ENCODE results near the gene MBD2.

MBD2 gene

DNA sequence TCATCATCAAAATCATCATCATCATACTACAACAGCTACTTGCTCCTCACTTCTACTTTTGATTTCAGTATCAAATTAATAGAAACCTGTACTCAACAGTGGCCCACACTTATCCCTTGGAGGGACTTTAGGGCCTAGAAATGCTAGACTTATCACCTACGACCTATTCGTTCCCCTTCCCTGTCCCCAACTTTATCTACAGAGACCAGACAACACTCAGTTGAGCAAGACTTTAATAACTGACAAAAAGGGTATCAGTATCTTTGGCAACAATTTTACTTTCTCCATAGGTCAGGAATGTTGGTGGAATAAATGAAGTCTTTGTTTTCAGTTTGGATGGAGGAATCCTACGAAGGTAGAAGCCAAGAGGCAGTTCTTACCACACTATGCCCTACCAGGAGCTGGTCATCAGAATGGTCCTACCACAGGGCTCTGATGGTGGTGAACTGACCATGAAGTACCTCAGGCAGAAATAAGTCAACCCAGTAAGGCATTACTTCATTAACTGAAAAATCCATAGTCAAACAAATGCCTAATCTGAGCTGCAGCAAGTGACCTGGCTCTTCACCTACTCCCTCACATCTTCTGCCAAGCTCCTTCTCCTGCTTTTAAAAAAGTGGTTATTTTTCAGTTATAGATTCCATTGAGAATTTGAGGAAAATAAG, 26.6 kb downstream of the MBD2 start:
- TF ChIP-seq ZNF433 (tag by site-specific recombination; IDR thresholded peaks at IDR 0.05; ENCODE audit: low read depth): no peak
- TF ChIP-seq ZNF23 (tag by site-specific recombination; IDR thresholded peaks at IDR 0.05; ENCODE audit: borderline replicate concordance): no peak
- no peak for TF ChIP-seq ZNF670 (tag by site-specific recombination; IDR thresholded peaks at IDR 0.05; ENCODE audit: low read depth)
- TF ChIP-seq ZBTB17 (tag by site-specific recombination; IDR thresholded peaks at IDR 0.05): no peak
- TF ChIP-seq ZNF660 (tag by site-specific recombination; IDR thresholded peaks at IDR 0.05): no peak
- TF ChIP-seq REPIN1 (tag by site-specific recombination; IDR thresholded peaks at IDR 0.05; ENCODE audit: low read depth): no peak
- TF ChIP-seq, protein P1, sequence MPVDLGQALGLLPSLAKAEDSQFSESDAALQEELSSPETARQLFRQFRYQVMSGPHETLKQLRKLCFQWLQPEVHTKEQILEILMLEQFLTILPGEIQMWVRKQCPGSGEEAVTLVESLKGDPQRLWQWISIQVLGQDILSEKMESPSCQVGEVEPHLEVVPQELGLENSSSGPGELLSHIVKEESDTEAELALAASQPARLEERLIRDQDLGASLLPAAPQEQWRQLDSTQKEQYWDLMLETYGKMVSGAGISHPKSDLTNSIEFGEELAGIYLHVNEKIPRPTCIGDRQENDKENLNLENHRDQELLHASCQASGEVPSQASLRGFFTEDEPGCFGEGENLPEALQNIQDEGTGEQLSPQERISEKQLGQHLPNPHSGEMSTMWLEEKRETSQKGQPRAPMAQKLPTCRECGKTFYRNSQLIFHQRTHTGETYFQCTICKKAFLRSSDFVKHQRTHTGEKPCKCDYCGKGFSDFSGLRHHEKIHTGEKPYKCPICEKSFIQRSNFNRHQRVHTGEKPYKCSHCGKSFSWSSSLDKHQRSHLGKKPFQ (tag by site-specific recombination; IDR thresholded peaks at IDR 0.05): no peak
- TF ChIP-seq ZNF561 (tag by site-specific recombination; IDR thresholded peaks at IDR 0.05; ENCODE audit: borderline replicate concordance): no peak
- Histone ChIP-seq H3K4me1 (ENCODE audit: control insufficient read depth, insufficient read depth, low read length) (no peaks in the 10 kb centered on the region; the same call in 1 of the 2 replicates), H3K9me3 (ENCODE audit: control insufficient read depth, insufficient read depth, low read depth, low read length) (no peaks in the 10 kb centered on the region), H3K4me3 (ENCODE audit: low read depth, low read length) (no peak overlapping the region), H3K27ac (ENCODE audit: extremely low read depth, low read depth, low read length) (no peak overlapping the region), H3K36me3 (ENCODE audit: control insufficient read depth in 2 of 2, insufficient read depth in 1 of 2, low read length in 2 of 2) (peaks cover 13 to 18% of the 10 kb centered on the region in 2 experiments)
- ChIA-PET CTCF (interaction anchor here (0.9 kb wide), 1 partner anchor 8 kb away, joined by 3 read pairs; no protein-coding TSS in a partner anchor), POLR2A (no interaction called here)

DNA sequence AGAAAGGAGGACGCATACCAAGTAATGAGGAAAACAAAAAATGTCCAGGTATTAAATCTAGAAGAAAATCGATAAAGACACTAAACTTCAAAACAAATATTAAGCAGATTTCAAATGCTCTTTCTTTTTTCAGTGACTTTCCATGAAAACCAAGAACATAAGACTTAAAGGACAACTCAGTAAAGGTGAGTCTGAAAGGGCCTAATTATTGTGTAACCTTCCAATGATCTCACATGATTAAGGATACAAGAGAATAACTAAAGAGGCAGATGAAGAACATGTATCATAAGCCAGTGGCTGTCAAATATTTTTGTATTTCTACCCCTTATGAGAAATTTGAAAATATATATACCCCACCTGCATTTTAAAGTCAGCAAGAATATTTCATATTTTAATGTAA, 30.7 kb downstream of the MBD2 start:
- POLR2A ChIA-PET: no interaction called here
- no peak overlapping the region for H3K27ac ChIP-seq (ENCODE audit: extremely low read depth, low read depth, low read length)
- TF ChIP-seq ZNF121 (tag by site-specific recombination; IDR thresholded peaks at IDR 0.05) (no peak), ZNF24 (tag by site-specific recombination; IDR thresholded peaks at IDR 0.05) (no peak), ZNF2 (tag by site-specific recombination; IDR thresholded peaks at IDR 0.05) (no peak), ZNF704 (tag by site-specific recombination; IDR thresholded peaks at IDR 0.05) (no peak), ZNF776 (tag by site-specific recombination; IDR thresholded peaks at IDR 0.05; ENCODE audit: borderline replicate concordance) (no peak), ZNF610 (tag by site-specific recombination; IDR thresholded peaks at IDR 0.05; ENCODE audit: borderline replicate concordance) (no peak), ZFHX2 (tag by site-specific recombination; conservative IDR thresholded peaks at IDR 0.05) (no peak), PRDM10 (tag by site-specific recombination; IDR thresholded peaks at IDR 0.05) (no peak), ZNF366 (tag by site-specific recombination; conservative IDR thresholded peaks at IDR 0.05) (no peak), ZNF600 (tag by site-specific recombination; IDR thresholded peaks at IDR 0.05) (no peak), ZNF521 (tag by site-specific recombination; IDR thresholded peaks at IDR 0.05) (no peak), ZBTB26 (tag by site-specific recombination; optimal IDR thresholded peaks at IDR 0.05) (no peak), INSM2 (tag by site-specific recombination; IDR thresholded peaks at IDR 0.05) (no peak), ZNF354C (tag by site-specific recombination; IDR thresholded peaks at IDR 0.05; ENCODE audit: borderline replicate concordance, low read depth) (no peak)
- TF ChIP-seq, protein P2, sequence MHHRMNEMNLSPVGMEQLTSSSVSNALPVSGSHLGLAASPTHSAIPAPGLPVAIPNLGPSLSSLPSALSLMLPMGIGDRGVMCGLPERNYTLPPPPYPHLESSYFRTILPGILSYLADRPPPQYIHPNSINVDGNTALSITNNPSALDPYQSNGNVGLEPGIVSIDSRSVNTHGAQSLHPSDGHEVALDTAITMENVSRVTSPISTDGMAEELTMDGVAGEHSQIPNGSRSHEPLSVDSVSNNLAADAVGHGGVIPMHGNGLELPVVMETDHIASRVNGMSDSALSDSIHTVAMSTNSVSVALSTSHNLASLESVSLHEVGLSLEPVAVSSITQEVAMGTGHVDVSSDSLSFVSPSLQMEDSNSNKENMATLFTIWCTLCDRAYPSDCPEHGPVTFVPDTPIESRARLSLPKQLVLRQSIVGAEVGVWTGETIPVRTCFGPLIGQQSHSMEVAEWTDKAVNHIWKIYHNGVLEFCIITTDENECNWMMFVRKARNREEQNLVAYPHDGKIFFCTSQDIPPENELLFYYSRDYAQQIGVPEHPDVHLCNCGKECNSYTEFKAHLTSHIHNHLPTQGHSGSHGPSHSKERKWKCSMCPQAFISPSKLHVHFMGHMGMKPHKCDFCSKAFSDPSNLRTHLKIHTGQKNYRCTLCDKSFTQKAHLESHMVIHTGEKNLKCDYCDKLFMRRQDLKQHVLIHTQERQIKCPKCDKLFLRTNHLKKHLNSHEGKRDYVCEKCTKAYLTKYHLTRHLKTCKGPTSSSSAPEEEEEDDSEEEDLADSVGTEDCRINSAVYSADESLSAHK (tag by site-specific recombination; IDR thresholded peaks at IDR 0.05): no peak

More for the DNA sequence above, 30.7 kb downstream of the MBD2 start:
- H3K4me1 ChIP-seq (ENCODE audit: control insufficient read depth, insufficient read depth, low read length): no peaks in the 10 kb centered on the region; the same call in 1 of the 2 replicates
- peaks cover 0 to 3% of the 10 kb centered on the region in 2 experiments; a peak in 2 of 3 replicates for H3K36me3 ChIP-seq (ENCODE audit: control insufficient read depth in 2 of 2, insufficient read depth in 1 of 2, low read length in 2 of 2)
- CTCF ChIA-PET: no interaction called here
- H3K4me3 ChIP-seq (ENCODE audit: low read depth, low read length): no peak overlapping the region
- no peaks in the 10 kb centered on the region for H3K9me3 ChIP-seq (ENCODE audit: control insufficient read depth, insufficient read depth, low read depth, low read length)

All from HEK293 (cell line).